K562 (cell line): ENCODE measurements around the gene ZFYVE19. TPM values are rescaled to one million over a fixed set of nuclear protein-coding genes. Genes with fewer than 3 reads are reported as not detected.

Experiments
- ATAC-seq: fragments of 200-7000 bp; cut with Tn5 transposase; 3 replicates; pipeline ENCODE4 v1.9.1; 2020; ENCODE audit warnings: moderate library complexity
- BruUV-seq: library from RNA; stranded (reverse); fragments of 400-500 nt; replicated peaks from 2 replicates; lab custom pipeline; 2021; lab: Mats Ljungman, UMichigan
- CTCF ChIA-PET: fragments of 300-600 bp; formaldehyde crosslinking; extraction: SDS; loops from one replicate; lab custom pipeline; 2021; ENCODE audit warnings: low intra/inter-chr PET ratio; lab: Yijun Ruan, JAX
- POLR2A ChIA-PET: fragments of 300-600, 350-650 bp; sonication (Branson Sonifier 250); formaldehyde crosslinking; extraction: SDS; loops from one replicate; lab custom pipeline; 2021; ENCODE audit warnings: antibody characterized with exemption, inconsistent platforms; lab: Yijun Ruan, JAX
- DNase-seq, 4 experiments: peaks; one replicate each; pipeline versions ENCODE4 v3.0.0 to v3.0.0-alpha.2; 2011 to 2018; ENCODE audit warnings: low spot score in 3 of 4, mixed read lengths in 3 of 4; ENCODE audit errors: extremely low read depth in 1 of 4
- FAIRE-seq: peaks from 2 replicates; lab custom pipeline; 2011; peaks lifted over from hg19 to GRCh38; lab: Jason Lieb, UNC
- H2AFZ ChIP-seq: 2 replicates; pipeline ENCODE4 v1.6.0; 2011; ENCODE audit warnings: low read depth, low read length, control low read depth, inconsistent platforms
- H3K27ac ChIP-seq: fragments of 200-600 bp; 3 replicates; pipeline ENCODE4 v1.8.0; 2011; ENCODE audit warnings: low read depth, mild to moderate bottlenecking, control low read depth, inconsistent platforms, low read length, moderate library complexity, mixed read lengths; ENCODE audit errors: extremely low read depth
- H3K27me3 ChIP-seq, 2 experiments: fragments of 300-600 bp in 1 of 2; 2 replicates in 1 of 2; 3 replicates in 1 of 2; pipeline versions ENCODE4 v1.6.0 to v1.8.0; 2011; ENCODE audit warnings: inconsistent platforms in 2 of 2, low read length in 2 of 2, mild to moderate bottlenecking in 1 of 2, mixed read lengths in 1 of 2, moderate library complexity in 1 of 2; ENCODE audit not compliant: control insufficient read depth in 2 of 2, insufficient read depth in 2 of 2
- H3K36me3 ChIP-seq: fragments of 300-600 bp; 3 replicates; pipeline ENCODE4 v1.8.0; 2011; ENCODE audit warnings: mild to moderate bottlenecking, low read length, inconsistent platforms; ENCODE audit not compliant: control insufficient read depth, insufficient read depth
- H3K4me1 ChIP-seq, 2 experiments: fragments of 200-600 bp in 1 of 2; replicated peaks in 1 of 2; 2 replicates in 1 of 2; 3 replicates in 1 of 2; pipeline versions ENCODE4 v1.5.1 to v1.8.0; 2011; ENCODE audit warnings: inconsistent platforms in 2 of 2, low read length in 2 of 2, mild to moderate bottlenecking in 1 of 2, mixed read lengths in 1 of 2, moderate library complexity in 1 of 2; ENCODE audit not compliant: control insufficient read depth in 2 of 2, insufficient read depth in 2 of 2
- H3K4me2 ChIP-seq: 2 replicates; pipeline ENCODE4 v1.6.1; 2011; ENCODE audit warnings: low read length, control low read depth, inconsistent platforms, mixed read lengths; ENCODE audit not compliant: insufficient read depth
- H3K4me3 ChIP-seq: fragments of 200-600 bp; sonication (generic), shearing (Covaris generic); 2 replicates; pipeline ENCODE4 v1.5.1; 2016; ENCODE audit warnings: control low read depth, inconsistent platforms
- H3K79me2 ChIP-seq: fragments of 200-600 bp; 3 replicates; pipeline ENCODE4 v1.8.0; 2011; ENCODE audit warnings: low read length, inconsistent platforms; ENCODE audit not compliant: control insufficient read depth, insufficient read depth
- H3K9ac ChIP-seq, 2 experiments: 2 replicates each; pipeline versions ENCODE4 v1.6.0 to v1.6.1; 2011; ENCODE audit warnings: low read depth in 2 of 2, low read length in 2 of 2, control low read depth in 1 of 2, inconsistent platforms in 1 of 2, mild to moderate bottlenecking in 1 of 2, mixed read lengths in 1 of 2; ENCODE audit not compliant: insufficient read depth in 1 of 2
- H3K9me1 ChIP-seq: one replicate; pipeline ENCODE4 v1.6.0; 2011; ENCODE audit warnings: inconsistent platforms, mild to moderate bottlenecking, low read length, moderate library complexity; ENCODE audit not compliant: control insufficient read depth, insufficient read depth
- H3K9me3 ChIP-seq: replicated peaks from 2 replicates; pipeline ENCODE4 v1.5.1; 2011; ENCODE audit warnings: low read depth, low read length, inconsistent platforms; ENCODE audit not compliant: control insufficient read depth, insufficient read depth
- H4K20me1 ChIP-seq: replicated peaks from 2 replicates; pipeline ENCODE4 v1.6.1; 2011; ENCODE audit warnings: low read length, inconsistent platforms, mixed read lengths; ENCODE audit not compliant: control insufficient read depth, insufficient read depth
- FOS ChIP-seq: IDR thresholded peaks from 3 replicates; pipeline ENCODE4 v1.6.1; 2011; ENCODE audit not compliant: insufficient read length; ENCODE audit errors: extremely low read depth
- GTF2E2 ChIP-seq: fragments of 200-800 bp; sonication (Bioruptor generic); IDR thresholded peaks from 2 replicates; pipeline ENCODE4 v1.6.1; 2016; ENCODE audit warnings: missing genetic modification characterization, missing compliant biosample characterization
- GTF2F1 ChIP-seq: IDR thresholded peaks from 2 replicates; pipeline ENCODE4 v1.6.1; 2011; ENCODE audit warnings: low read depth, low read length, improper control_type of control experiment
- KLF13 ChIP-seq: fragments of 450-650 bp; IDR thresholded peaks from 2 replicates; pipeline ENCODE4 v1.6.1; 2016; ENCODE audit warnings: missing genetic modification characterization, low read depth, mild to moderate bottlenecking, missing compliant biosample characterization, moderate library complexity, borderline replicate concordance
- MCM3 ChIP-seq: fragments of 450-650 bp; IDR thresholded peaks from 2 replicates; pipeline ENCODE4 v1.6.1; 2016
- RAD21 ChIP-seq, 2 experiments: fragments of 250-450 bp in 1 of 2; fragments of 450-650 bp in 1 of 2; sonication (Bioruptor Pico) in 1 of 2; formaldehyde crosslinking in 1 of 2; IDR thresholded peaks in 1 of 2; conservative IDR thresholded peaks in 1 of 2; 2 replicates each; pipeline versions ENCODE4 v1.4.0 to v1.8.0; 2020 to 2022; ENCODE audit warnings: mild to moderate bottlenecking in 2 of 2, moderate library complexity in 1 of 2
- SIRT6 ChIP-seq: IDR thresholded peaks from one replicate; pipeline ENCODE4 v1.6.1; 2012; ENCODE audit warnings: low read depth, mild to moderate bottlenecking, control low read depth, inconsistent platforms, low read length, moderate library complexity
- TBP ChIP-seq: optimal IDR thresholded peaks from 2 replicates; pipeline ENCODE3; 2011; ENCODE audit warnings: low read depth, low read length, improper control_type of control experiment
- ZBTB8A ChIP-seq: fragments of 450-650 bp; IDR thresholded peaks from 2 replicates; pipeline ENCODE4 v1.6.1; 2018; ENCODE audit warnings: mild to moderate bottlenecking, moderate library complexity; ENCODE audit not compliant: partially characterized antibody
- ZNF445 ChIP-seq: fragments of 250-450 bp; sonication (Bioruptor Pico); IDR thresholded peaks from 2 replicates; pipeline ENCODE4 v1.4.0; 2020; ENCODE audit warnings: low read depth, mild to moderate bottlenecking, moderate library complexity
- ZNF584 ChIP-seq: fragments of 200-800 bp; sonication (Bioruptor generic); IDR thresholded peaks from 2 replicates; pipeline ENCODE4 v1.6.1; 2016; ENCODE audit warnings: low read depth, mild to moderate bottlenecking, missing genetic modification characterization, missing compliant biosample characterization
- WGBS: fragments of 100-300 bp; shearing (Covaris generic); methylation state at CpG from one replicate; pipeline ENCODE4 v1.1.6; 2016; ENCODE audit warnings: low coverage, mixed read lengths; ENCODE audit not compliant: insufficient coverage; ENCODE audit errors: missing lambda C conversion rate; 5-methylcytosine and 5-hydroxymethylcytosine counted together
- in situ Hi-C: fragments of 300-500 bp; cut with MboI; formaldehyde crosslinking; loops from 4 replicates; pipeline ENCODE4 v1.15.0; 2018; ENCODE audit warnings: inconsistent platforms, mixed read lengths
- intact Hi-C: fragments of 100-400 bp; cut with micrococcal nuclease; formaldehyde crosslinking; loops from 2 replicates; pipeline ENCODE4 v1.14.2; 2022
- polyA plus RNA-seq, 8 experiments: library from polyadenylated mRNA; depleted of rRNA in 4 of 8; stranded (reverse) in 5 of 8; unstranded in 3 of 8; fragments of >200 nt; fragmentation: Nextera tagmentation in 2 of 8; fragmentation: Illumina TruSeq in 1 of 8; extraction: Ambion mirVana in 2 of 8; extraction: Trizol in 1 of 8; gene quantifications; 2 replicates each; pipeline versions ENCODE4 v1.2.1 to v1.2.3, GENCODE V29; 2011 to 2014; ENCODE audit warnings: inconsistent platforms in 1 of 8, missing spikeins in 1 of 8
- total RNA-seq, 7 experiments: library from RNA; depleted of rRNA in 6 of 7; stranded (reverse); fragments of >200 nt in 6 of 7; fragmentation: Illumina TruSeq in 2 of 7; extraction: Trizol in 2 of 7; gene quantifications; 2 replicates each; pipeline versions ENCODE4 v1.2.1 to v1.2.3, GENCODE V29; 2011 to 2021; ENCODE audit warnings: low replicate concordance in 1 of 7
- TF ChIP-seq, protein P1 (sequence below), 3 experiments: IDR thresholded peaks in 2 of 3; conservative IDR thresholded peaks in 1 of 3; 2 replicates each; pipeline ENCODE4 v1.5.1; 2011 to 2012; ENCODE audit warnings: low read length in 3 of 3, mild to moderate bottlenecking in 3 of 3, control low read depth in 2 of 3, improper control_type of control experiment in 1 of 3, inconsistent platforms in 1 of 3, low read depth in 1 of 3, mixed read lengths in 1 of 3, moderate library complexity in 1 of 3; ENCODE audit not compliant: insufficient read depth in 2 of 3
- TF ChIP-seq, protein P2 (sequence below): fragments of 200-800 bp; sonication (Bioruptor generic); IDR thresholded peaks from 2 replicates; pipeline ENCODE4 v1.6.1; 2016; ENCODE audit warnings: missing genetic modification characterization, missing compliant biosample characterization

The ZFYVE19 gene
- total and polyA plus RNA-seq, 9 of the 15 experiments (the other 6 are each of a cell fraction or from before 2014, with no cell fraction given): 1.5 to 36.8 (median 19.9) TPM

DNA sequence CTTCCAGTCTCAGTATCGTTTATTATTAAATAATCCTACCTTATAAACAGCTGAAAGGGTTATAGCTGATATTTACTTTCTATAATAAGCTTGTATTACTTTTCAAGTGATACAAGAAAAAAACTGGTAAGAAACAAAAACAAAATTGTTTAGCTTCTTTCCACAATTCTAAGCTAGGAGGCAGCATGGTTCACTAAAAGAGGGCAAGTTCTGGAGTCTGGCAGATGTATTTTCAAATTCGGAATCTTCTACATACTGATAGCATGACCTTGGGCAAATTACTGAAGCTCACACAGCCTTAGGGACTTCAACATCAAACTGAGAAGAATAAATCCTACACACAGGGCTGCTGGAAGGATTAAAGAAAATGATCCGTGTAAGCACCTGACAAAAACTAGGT is 21.7 kb upstream of the ZFYVE19 start:
- in situ Hi-C loops: no loop called here
- FAIRE-seq: no peak
- H4K20me1 ChIP-seq: no peaks in the 10 kb centered on the region
- no peak overlapping the region for H3K4me3 ChIP-seq
- no peaks in the 10 kb centered on the region for H3K27me3 ChIP-seq
- no peak for ATAC-seq
- no peak overlapping the region for H3K9ac ChIP-seq
- no peak overlapping the region for H3K4me2 ChIP-seq
- H3K27ac ChIP-seq: no peak overlapping the region
- peaks cover 3% of the 10 kb centered on the region; the same call in 1 of the 3 replicates for H3K36me3 ChIP-seq
- intact Hi-C loops: loop anchor here (1.0 to 10.0 kb wide), 3 partner anchors 72 to 270 kb away; no protein-coding TSS in a partner anchor
- 54% methylated on average over 3 of the region's 3 CpGs for WGBS
- no peak for DNase-seq
- H2AFZ ChIP-seq: no peak overlapping the region
- CTCF ChIA-PET: interaction anchor here (0.6 to 5.1 kb wide), 3 partner anchors 58 to 108 kb away, joined by 3 to 66 read pairs (median 4); partner anchors contain the start of gene VPS18
- H3K4me1 ChIP-seq: peaks cover 7 to 11% of the 10 kb centered on the region in 2 experiments; a peak in 4 of 5 replicates
- peaks cover 4% of the 10 kb centered on the region; the same call in 1 of the 3 replicates for H3K79me2 ChIP-seq
- H3K9me1 ChIP-seq: no peaks in the 10 kb centered on the region
- H3K9me3 ChIP-seq: no peaks in the 10 kb centered on the region
- BruUV-seq: no TSS peak
- POLR2A ChIA-PET: interaction anchor here (0.6 to 1.8 kb wide), 6 partner anchors 8 to 42 kb away, joined by 3 to 6 read pairs (median 3); partner anchors contain the start of genes DNAJC17, GCHFR and ZFYVE19
- TF ChIP-seq GTF2E2 (tag) (no peak), ZBTB8A (no peak), MCM3 (no peak), FOS (no peak), GTF2F1 (no peak), SIRT6 (no peak), TBP (no peak), ZNF584 (no peak), KLF13 (tag) (no peak), RAD21 (CRISPR knock-in tag; conservative IDR thresholded peaks at IDR 0.05 in 1 of 2, IDR thresholded peaks at IDR 0.05 in 1 of 2) (peak; percentile 51 to 52; a peak in 3 of 4 replicates), ZNF445 (no peak)
- TF ChIP-seq, protein P1, sequence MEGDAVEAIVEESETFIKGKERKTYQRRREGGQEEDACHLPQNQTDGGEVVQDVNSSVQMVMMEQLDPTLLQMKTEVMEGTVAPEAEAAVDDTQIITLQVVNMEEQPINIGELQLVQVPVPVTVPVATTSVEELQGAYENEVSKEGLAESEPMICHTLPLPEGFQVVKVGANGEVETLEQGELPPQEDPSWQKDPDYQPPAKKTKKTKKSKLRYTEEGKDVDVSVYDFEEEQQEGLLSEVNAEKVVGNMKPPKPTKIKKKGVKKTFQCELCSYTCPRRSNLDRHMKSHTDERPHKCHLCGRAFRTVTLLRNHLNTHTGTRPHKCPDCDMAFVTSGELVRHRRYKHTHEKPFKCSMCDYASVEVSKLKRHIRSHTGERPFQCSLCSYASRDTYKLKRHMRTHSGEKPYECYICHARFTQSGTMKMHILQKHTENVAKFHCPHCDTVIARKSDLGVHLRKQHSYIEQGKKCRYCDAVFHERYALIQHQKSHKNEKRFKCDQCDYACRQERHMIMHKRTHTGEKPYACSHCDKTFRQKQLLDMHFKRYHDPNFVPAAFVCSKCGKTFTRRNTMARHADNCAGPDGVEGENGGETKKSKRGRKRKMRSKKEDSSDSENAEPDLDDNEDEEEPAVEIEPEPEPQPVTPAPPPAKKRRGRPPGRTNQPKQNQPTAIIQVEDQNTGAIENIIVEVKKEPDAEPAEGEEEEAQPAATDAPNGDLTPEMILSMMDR (IDR thresholded peaks at IDR 0.05 in 2 of 3, conservative IDR thresholded peaks at IDR 0.05 in 1 of 3; ENCODE audit: insufficient read depth in 2 of 3, low read depth in 1 of 3, low read length in 3 of 3): peak in 1 of 3 experiments; percentile 70; a peak in 2 of 6 replicates
- TF ChIP-seq, protein P2, sequence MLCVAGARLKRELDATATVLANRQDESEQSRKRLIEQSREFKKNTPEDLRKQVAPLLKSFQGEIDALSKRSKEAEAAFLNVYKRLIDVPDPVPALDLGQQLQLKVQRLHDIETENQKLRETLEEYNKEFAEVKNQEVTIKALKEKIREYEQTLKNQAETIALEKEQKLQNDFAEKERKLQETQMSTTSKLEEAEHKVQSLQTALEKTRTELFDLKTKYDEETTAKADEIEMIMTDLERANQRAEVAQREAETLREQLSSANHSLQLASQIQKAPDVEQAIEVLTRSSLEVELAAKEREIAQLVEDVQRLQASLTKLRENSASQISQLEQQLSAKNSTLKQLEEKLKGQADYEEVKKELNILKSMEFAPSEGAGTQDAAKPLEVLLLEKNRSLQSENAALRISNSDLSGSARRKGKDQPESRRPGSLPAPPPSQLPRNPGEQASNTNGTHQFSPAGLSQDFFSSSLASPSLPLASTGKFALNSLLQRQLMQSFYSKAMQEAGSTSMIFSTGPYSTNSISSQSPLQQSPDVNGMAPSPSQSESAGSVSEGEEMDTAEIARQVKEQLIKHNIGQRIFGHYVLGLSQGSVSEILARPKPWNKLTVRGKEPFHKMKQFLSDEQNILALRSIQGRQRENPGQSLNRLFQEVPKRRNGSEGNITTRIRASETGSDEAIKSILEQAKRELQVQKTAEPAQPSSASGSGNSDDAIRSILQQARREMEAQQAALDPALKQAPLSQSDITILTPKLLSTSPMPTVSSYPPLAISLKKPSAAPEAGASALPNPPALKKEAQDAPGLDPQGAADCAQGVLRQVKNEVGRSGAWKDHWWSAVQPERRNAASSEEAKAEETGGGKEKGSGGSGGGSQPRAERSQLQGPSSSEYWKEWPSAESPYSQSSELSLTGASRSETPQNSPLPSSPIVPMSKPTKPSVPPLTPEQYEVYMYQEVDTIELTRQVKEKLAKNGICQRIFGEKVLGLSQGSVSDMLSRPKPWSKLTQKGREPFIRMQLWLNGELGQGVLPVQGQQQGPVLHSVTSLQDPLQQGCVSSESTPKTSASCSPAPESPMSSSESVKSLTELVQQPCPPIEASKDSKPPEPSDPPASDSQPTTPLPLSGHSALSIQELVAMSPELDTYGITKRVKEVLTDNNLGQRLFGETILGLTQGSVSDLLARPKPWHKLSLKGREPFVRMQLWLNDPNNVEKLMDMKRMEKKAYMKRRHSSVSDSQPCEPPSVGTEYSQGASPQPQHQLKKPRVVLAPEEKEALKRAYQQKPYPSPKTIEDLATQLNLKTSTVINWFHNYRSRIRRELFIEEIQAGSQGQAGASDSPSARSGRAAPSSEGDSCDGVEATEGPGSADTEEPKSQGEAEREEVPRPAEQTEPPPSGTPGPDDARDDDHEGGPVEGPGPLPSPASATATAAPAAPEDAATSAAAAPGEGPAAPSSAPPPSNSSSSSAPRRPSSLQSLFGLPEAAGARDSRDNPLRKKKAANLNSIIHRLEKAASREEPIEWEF (CRISPR knock-in tag): no peak
